Astrocyte (in vitro differentiated cells and primary cell): ENCODE data around the gene UROC1.

ENCODE experiments used
- EZH2 ChIP-seq: IDR thresholded peaks from 2 replicates; pipeline ENCODE4 v1.6.1; 2012; ENCODE audit warnings: mild to moderate bottlenecking, low read length, inconsistent platforms; ENCODE audit not compliant: insufficient read depth
- TF ChIP-seq, protein P1 (sequence below): IDR thresholded peaks from 2 replicates; pipeline ENCODE4 v1.5.1; 2011; ENCODE audit warnings: low read depth, mild to moderate bottlenecking, inconsistent platforms, low read length, moderate library complexity; ENCODE audit not compliant: insufficient read depth

DNA sequence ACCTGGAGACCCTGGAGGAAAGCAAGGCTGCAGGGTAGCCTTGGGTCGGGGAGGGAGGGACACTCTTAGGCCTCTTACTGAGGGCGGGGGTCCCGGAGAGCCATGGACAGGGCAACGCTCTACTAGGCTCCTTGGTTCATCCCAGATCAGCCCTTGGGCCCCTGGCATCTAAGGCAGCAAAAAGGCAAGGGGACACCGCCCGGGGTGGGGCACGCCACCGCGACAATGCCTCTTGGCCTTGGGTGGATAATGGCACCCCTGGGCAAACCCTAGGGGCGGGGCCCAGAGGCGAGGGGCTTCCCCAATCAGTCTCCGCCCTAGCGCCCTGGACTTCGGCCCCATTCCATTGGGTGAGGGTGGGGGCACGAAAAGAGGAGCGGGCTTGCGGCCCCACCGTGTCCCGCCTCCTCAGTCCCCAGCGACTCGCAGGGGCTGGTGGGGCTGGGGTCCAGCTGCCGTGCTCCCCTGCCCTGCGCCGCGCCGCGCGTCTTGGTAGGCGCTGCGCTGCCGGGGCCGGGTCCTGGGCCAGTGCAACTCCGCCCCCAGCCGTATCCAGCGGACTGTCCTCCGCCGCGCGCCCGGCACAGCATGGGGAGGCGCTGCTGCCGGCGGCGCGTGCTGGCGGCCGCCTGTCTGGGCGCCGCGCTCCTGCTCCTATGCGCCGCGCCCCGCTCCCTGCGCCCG lies 6.3 kb upstream of the UROC1 start, which contains the start of gene CHST13:
- TF ChIP-seq, protein P1, sequence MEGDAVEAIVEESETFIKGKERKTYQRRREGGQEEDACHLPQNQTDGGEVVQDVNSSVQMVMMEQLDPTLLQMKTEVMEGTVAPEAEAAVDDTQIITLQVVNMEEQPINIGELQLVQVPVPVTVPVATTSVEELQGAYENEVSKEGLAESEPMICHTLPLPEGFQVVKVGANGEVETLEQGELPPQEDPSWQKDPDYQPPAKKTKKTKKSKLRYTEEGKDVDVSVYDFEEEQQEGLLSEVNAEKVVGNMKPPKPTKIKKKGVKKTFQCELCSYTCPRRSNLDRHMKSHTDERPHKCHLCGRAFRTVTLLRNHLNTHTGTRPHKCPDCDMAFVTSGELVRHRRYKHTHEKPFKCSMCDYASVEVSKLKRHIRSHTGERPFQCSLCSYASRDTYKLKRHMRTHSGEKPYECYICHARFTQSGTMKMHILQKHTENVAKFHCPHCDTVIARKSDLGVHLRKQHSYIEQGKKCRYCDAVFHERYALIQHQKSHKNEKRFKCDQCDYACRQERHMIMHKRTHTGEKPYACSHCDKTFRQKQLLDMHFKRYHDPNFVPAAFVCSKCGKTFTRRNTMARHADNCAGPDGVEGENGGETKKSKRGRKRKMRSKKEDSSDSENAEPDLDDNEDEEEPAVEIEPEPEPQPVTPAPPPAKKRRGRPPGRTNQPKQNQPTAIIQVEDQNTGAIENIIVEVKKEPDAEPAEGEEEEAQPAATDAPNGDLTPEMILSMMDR, result no peak
- TF ChIP-seq EZH2, result peak; percentile 34
